Ascending aorta (tissue), 2 donors: ENCODE measurements around the gene CPNE4. TPM values are rescaled to one million over a fixed set of nuclear protein-coding genes. Genes with fewer than 3 reads are reported as not detected.

Source experiments
- DNase-seq, 2 donors: peaks; one replicate each; pipeline ENCODE4 v3.0.0-alpha.2; 2019; ENCODE audit warnings: low spot score in 2 of 2
- H3K27ac ChIP-seq, 2 donors: fragments of 200-600 bp; sonication (generic); one replicate each; pipeline ENCODE4 v1.5.1; 2016 to 2017; ENCODE audit warnings: mild to moderate bottlenecking in 1 of 2
- H3K27me3 ChIP-seq: fragments of 200-600 bp; sonication (generic); one replicate; pipeline ENCODE4 v1.5.1; 2017
- H3K36me3 ChIP-seq, 2 donors: fragments of 200-600 bp; sonication (generic); one replicate each; pipeline ENCODE4 v1.5.1; 2016
- H3K4me1 ChIP-seq, 2 donors: fragments of 200-600 bp; sonication (generic); one replicate each; pipeline ENCODE4 v1.5.1; 2016 to 2017; ENCODE audit warnings: mild to moderate bottlenecking in 1 of 2
- H3K4me3 ChIP-seq, 2 donors: fragments of 200-600 bp; sonication (generic); one replicate each; pipeline ENCODE4 v1.5.1; 2016 to 2017; ENCODE audit warnings: mild to moderate bottlenecking in 1 of 2
- H3K9me3 ChIP-seq, 2 donors: fragments of 200-600 bp; sonication (generic); one replicate each; pipeline ENCODE4 v1.5.1; 2016
- CTCF ChIP-seq, 3 experiments: fragments of 200-600 bp in 2 of 3; fragments of 450-650 bp in 1 of 3; sonication (generic) in 2 of 3; IDR thresholded peaks; one replicate each; pipeline ENCODE4 v1.5.1; 2016 to 2019; ENCODE audit warnings: antibody characterized with exemption in 3 of 3, mild to moderate bottlenecking in 1 of 3, moderate library complexity in 1 of 3
- intact Hi-C: fragments of 100-400 bp; cut with DNase I; formaldehyde crosslinking; loops from one replicate; pipeline ENCODE4 v1.15.1; 2023
- total RNA-seq: library from RNA; depleted of rRNA; stranded (reverse); fragments of >200 nt; gene quantifications from one replicate; pipeline ENCODE4 v1.1.0, GENCODE V29; 2016

Gene CPNE4
- total RNA-seq, 1 donor from 2014 or later: not detected

GRCh38 chr3:131555456-131555855 is 479.4 kb downstream of the CPNE4 start:
- no peaks in the 10 kb centered on the region for H3K27me3 ChIP-seq
- H3K4me1 ChIP-seq: no peaks in the 10 kb centered on the region
- no peaks in the 10 kb centered on the region for H3K36me3 ChIP-seq
- no peaks in the 10 kb centered on the region for H3K9me3 ChIP-seq
- no peak for DNase-seq
- TF ChIP-seq CTCF (IDR thresholded peaks at IDR 0.05): no peak
- no peak overlapping the region for H3K4me3 ChIP-seq
- no peak overlapping the region for H3K27ac ChIP-seq
- intact Hi-C loops: no loop called here

GRCh38 chr3:131553495-131554247 is 481.1 kb downstream of the CPNE4 start:
- H3K36me3 ChIP-seq: no peaks in the 10 kb centered on the region
- no peaks in the 10 kb centered on the region for H3K9me3 ChIP-seq
- no peak for TF ChIP-seq CTCF (IDR thresholded peaks at IDR 0.05)
- H3K27ac ChIP-seq: no peak overlapping the region
- no peaks in the 10 kb centered on the region for H3K4me1 ChIP-seq
- no peaks in the 10 kb centered on the region for H3K27me3 ChIP-seq
- intact Hi-C loops: no loop called here
- DNase-seq: no peak
- H3K4me3 ChIP-seq: no peak overlapping the region

- H3K9me3 ChIP-seq: no peaks in the 10 kb centered on the region
- H3K4me3 ChIP-seq: no peak overlapping the region
- no peak for TF ChIP-seq CTCF (IDR thresholded peaks at IDR 0.05)
- no peaks in the 10 kb centered on the region for H3K4me1 ChIP-seq
- intact Hi-C loops: no loop called here
- no peaks in the 10 kb centered on the region for H3K27me3 ChIP-seq
- DNase-seq: no peak
- no peaks in the 10 kb centered on the region for H3K36me3 ChIP-seq
- H3K27ac ChIP-seq: no peak overlapping the region
Measured at GRCh38 chr3:131551761-131552160, 483.1 kb downstream of the CPNE4 start.

- no peak for DNase-seq
- Histone ChIP-seq H3K27me3 (no peaks in the 10 kb centered on the region), H3K4me1 (no peaks in the 10 kb centered on the region), H3K9me3 (no peaks in the 10 kb centered on the region), H3K4me3 (no peak overlapping the region), H3K36me3 (no peaks in the 10 kb centered on the region), H3K27ac (no peak overlapping the region)
- intact Hi-C loops: no loop called here
- no peak for TF ChIP-seq CTCF (IDR thresholded peaks at IDR 0.05)
Measured at GRCh38 chr3:131550562-131551465, 484.0 kb downstream of the CPNE4 start.

GRCh38 chr3:131549340-131549739 is 485.5 kb downstream of the CPNE4 start:
- H3K36me3 ChIP-seq: no peaks in the 10 kb centered on the region

More at GRCh38 chr3:131549340-131549739, 485.5 kb downstream of the CPNE4 start:
- Histone ChIP-seq H3K4me3 (no peak overlapping the region), H3K9me3 (no peaks in the 10 kb centered on the region), H3K27ac (no peak overlapping the region), H3K4me1 (no peaks in the 10 kb centered on the region), H3K27me3 (no peaks in the 10 kb centered on the region)
- DNase-seq: no peak
- intact Hi-C loops: no loop called here
- TF ChIP-seq CTCF (IDR thresholded peaks at IDR 0.05): peak in 1 of 3 experiments; percentile 16
